Esophagus squamous epithelium (tissue), 4 donors: ENCODE data around the gene ENTREP3.

Experiments
- POLR2A ChIP-seq, 4 donors: fragments of 450-650 bp; IDR thresholded peaks; one replicate each; pipeline ENCODE4 v1.6.1; 2017; ENCODE audit warnings: antibody characterized with exemption in 4 of 4, mild to moderate bottlenecking in 4 of 4, moderate library complexity in 3 of 4
- TF ChIP-seq, protein P1 (sequence below), 6 experiments: fragments of 450-650 bp in 4 of 6; fragments of 200-600 bp in 2 of 6; sonication (generic) in 2 of 6; IDR thresholded peaks; one replicate each; pipeline ENCODE4 v1.5.1; 2016 to 2019; ENCODE audit warnings: antibody characterized with exemption in 6 of 6, mild to moderate bottlenecking in 4 of 6, moderate library complexity in 4 of 6

DNA sequence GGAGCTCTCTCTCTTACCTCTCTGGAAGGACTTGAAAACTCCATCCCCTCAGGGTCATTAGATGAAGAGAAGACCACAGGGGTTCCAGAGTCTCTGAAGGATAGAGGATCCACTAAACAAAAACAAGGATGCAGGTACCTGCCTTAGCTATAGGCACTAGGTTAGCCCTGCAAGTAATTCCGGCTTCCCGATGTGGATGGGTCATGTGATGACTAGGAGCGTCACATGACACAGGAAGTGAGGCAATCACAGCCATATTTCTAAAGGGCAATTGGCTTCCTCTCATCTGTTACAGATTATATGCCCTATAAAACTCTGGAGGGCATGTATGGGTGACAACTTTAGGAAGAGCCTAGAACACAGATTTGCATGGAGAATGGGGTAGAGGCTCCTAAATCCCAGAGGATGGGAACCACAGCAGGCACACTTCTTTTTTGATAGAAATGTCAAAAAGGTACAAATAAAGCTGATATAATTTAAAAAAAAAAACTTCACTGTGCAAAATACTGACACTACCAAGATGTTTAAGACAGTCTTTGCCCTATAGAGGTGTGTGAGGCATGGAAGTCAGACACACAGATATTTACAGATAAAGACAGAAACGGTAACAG is 14.1 kb downstream of the ENTREP3 start:
- TF ChIP-seq, protein P1, sequence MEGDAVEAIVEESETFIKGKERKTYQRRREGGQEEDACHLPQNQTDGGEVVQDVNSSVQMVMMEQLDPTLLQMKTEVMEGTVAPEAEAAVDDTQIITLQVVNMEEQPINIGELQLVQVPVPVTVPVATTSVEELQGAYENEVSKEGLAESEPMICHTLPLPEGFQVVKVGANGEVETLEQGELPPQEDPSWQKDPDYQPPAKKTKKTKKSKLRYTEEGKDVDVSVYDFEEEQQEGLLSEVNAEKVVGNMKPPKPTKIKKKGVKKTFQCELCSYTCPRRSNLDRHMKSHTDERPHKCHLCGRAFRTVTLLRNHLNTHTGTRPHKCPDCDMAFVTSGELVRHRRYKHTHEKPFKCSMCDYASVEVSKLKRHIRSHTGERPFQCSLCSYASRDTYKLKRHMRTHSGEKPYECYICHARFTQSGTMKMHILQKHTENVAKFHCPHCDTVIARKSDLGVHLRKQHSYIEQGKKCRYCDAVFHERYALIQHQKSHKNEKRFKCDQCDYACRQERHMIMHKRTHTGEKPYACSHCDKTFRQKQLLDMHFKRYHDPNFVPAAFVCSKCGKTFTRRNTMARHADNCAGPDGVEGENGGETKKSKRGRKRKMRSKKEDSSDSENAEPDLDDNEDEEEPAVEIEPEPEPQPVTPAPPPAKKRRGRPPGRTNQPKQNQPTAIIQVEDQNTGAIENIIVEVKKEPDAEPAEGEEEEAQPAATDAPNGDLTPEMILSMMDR (IDR thresholded peaks at IDR 0.05), result peak in 1 of 6 experiments; percentile 19
- TF ChIP-seq POLR2A (IDR thresholded peaks at IDR 0.05), result no peak
